ENCODE measurements around the gene CRYBG2.

- TF ChIP-seq CTCF (IDR thresholded peaks at IDR 0.05; ENCODE audit: borderline replicate concordance, extremely low read depth, low read length, poor library complexity, severe bottlenecking) (no peak), EZH2 (IDR thresholded peaks at IDR 0.05; ENCODE audit: borderline replicate concordance, low read depth, low read length, severe bottlenecking) (no peak)
Measured at GRCh38 chr1:26370591-26371382, 16.9 kb upstream of the CRYBG2 start.
